ENCODE data around the gene SLC35E1.

DNA sequence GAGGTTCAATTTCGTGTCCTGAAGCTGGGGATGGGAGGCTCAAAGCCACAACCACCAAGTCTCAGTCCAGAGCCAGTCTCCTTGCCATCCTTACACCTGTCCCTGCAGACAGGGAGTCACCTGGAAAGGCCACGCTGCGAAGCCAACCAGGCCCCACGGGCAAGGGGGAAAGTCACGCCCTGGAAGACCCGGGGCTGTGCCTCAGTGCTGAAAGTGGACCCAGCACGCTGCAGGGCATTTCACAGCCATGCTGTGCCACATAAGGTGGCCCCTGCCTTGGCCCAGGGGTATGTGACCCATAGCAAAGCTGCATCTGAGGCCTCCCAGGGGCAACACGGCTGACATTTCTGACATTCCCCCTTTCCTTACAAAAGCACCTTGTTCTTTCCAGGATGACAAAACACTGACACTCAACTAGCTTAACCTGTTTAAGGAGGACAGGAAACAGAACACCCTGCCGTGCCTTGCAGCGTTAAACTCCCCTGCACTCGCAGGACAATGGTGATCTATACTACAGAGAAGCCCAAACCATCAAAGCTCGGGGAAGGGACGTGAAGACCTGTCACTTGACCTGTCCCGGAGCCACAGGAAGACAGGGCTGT is 44.8 kb downstream of the SLC35E1 start:
- TF ChIP-seq CTCF (conservative IDR thresholded peaks at IDR 0.05; ENCODE audit: low read depth in 2 of 2) (no peak), EZH2phosphoT487 (IDR thresholded peaks at IDR 0.05; ENCODE audit: unreplicated experiment) (no peak), EZH2 (IDR thresholded peaks at IDR 0.05; ENCODE audit: low read depth, unreplicated experiment) (no peak), CREB1 (CRISPR knock-in tag; IDR thresholded peaks at IDR 0.05; ENCODE audit: low read depth) (no peak), POLR2AphosphoS5 (IDR thresholded peaks at IDR 0.05; ENCODE audit: low read depth) (no peak), STAT1 (IDR thresholded peaks at IDR 0.05; ENCODE audit: unreplicated experiment) (no peak), ZNF114 (CRISPR knock-in tag; IDR thresholded peaks at IDR 0.05) (no peak), NANOG (IDR thresholded peaks at IDR 0.05; ENCODE audit: borderline replicate concordance) (no peak)
- TF ChIP-seq, protein P1, sequence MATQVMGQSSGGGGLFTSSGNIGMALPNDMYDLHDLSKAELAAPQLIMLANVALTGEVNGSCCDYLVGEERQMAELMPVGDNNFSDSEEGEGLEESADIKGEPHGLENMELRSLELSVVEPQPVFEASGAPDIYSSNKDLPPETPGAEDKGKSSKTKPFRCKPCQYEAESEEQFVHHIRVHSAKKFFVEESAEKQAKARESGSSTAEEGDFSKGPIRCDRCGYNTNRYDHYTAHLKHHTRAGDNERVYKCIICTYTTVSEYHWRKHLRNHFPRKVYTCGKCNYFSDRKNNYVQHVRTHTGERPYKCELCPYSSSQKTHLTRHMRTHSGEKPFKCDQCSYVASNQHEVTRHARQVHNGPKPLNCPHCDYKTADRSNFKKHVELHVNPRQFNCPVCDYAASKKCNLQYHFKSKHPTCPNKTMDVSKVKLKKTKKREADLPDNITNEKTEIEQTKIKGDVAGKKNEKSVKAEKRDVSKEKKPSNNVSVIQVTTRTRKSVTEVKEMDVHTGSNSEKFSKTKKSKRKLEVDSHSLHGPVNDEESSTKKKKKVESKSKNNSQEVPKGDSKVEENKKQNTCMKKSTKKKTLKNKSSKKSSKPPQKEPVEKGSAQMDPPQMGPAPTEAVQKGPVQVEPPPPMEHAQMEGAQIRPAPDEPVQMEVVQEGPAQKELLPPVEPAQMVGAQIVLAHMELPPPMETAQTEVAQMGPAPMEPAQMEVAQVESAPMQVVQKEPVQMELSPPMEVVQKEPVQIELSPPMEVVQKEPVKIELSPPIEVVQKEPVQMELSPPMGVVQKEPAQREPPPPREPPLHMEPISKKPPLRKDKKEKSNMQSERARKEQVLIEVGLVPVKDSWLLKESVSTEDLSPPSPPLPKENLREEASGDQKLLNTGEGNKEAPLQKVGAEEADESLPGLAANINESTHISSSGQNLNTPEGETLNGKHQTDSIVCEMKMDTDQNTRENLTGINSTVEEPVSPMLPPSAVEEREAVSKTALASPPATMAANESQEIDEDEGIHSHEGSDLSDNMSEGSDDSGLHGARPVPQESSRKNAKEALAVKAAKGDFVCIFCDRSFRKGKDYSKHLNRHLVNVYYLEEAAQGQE (IDR thresholded peaks at IDR 0.05; ENCODE audit: unreplicated experiment) = no peak
